Measurements from ENCODE around the gene USP20. TPM values are rescaled to one million over a fixed set of nuclear protein-coding genes. Genes with fewer than 3 reads are reported as not detected.
A peak's percentile ranks its signal among the peaks of the same experiment; 100 is the strongest.

Gene USP20
- total and polyA plus RNA-seq, 11 donors: 9.4 to 19.7 (median 12.9) TPM

- no peak overlapping the region for H3K4me3 ChIP-seq
- peaks cover 0 to 32% (median 0%) of the 10 kb centered on the region in 12 donors for H3K4me1 ChIP-seq
- H3K36me3 ChIP-seq: peaks cover 0 to 52% (median 21%) of the 10 kb centered on the region in 9 donors
- intact Hi-C loops (cut with DNase I): loop anchor here in 1 of 10 donors (10.0 kb wide), 1 partner anchor 58 kb away; no protein-coding TSS in a partner anchor
- DNase-seq (no peak), ATAC-seq (no peak)
- no peaks in the 10 kb centered on the region for H3K9me3 ChIP-seq
- no peak overlapping the region for H3K27ac ChIP-seq
- no peaks in the 10 kb centered on the region for H3K27me3 ChIP-seq
- 90 to 97% (median 95%) methylated on average over 7 of the region's 7 CpGs for WGBS, 4 donors
- TF ChIP-seq POLR2A (IDR thresholded peaks at IDR 0.05) (no peak), CTCF (IDR thresholded peaks at IDR 0.05) (no peak)
Measured at GRCh38 chr9:129916707-129917106, 81.4 kb downstream of the USP20 start.

GRCh38 chr9:129918296-129918950 is 83.2 kb downstream of the USP20 start:
- Histone ChIP-seq H3K4me1 (peaks cover 0 to 40% (median 0%) of the 10 kb centered on the region in 12 donors), H3K4me3 (no peak overlapping the region), H3K36me3 (peaks cover 0 to 64% (median 39%) of the 10 kb centered on the region in 9 donors), H3K27ac (peak overlapping the region in 1 of 12 donors; percentile 69), H3K9me3 (no peaks in the 10 kb centered on the region), H3K27me3 (no peaks in the 10 kb centered on the region)
- 95 to 97% (median 96%) methylated on average over 14 of the region's 14 CpGs for WGBS, 4 donors
- intact Hi-C loops (cut with DNase I): loop anchor here in 1 of 10 donors (10.0 kb wide), 1 partner anchor 56 kb away; no protein-coding TSS in a partner anchor
- ATAC-seq (no peak), DNase-seq (no peak)
- TF ChIP-seq POLR2A (IDR thresholded peaks at IDR 0.05) (no peak), CTCF (IDR thresholded peaks at IDR 0.05) (no peak)

- Histone ChIP-seq H3K4me3 (peak overlapping the region in 1 of 12 donors; percentile 9), H3K27me3 (no peaks in the 10 kb centered on the region), H3K4me1 (peaks cover 0 to 48% (median 0%) of the 10 kb centered on the region in 12 donors), H3K9me3 (no peaks in the 10 kb centered on the region), H3K27ac (peak overlapping the region in 1 of 12 donors; percentile 69), H3K36me3 (peaks cover 0 to 72% (median 45%) of the 10 kb centered on the region in 9 donors)
- WGBS, 4 donors: 45 to 65% (median 62%) methylated on average over 3 of the region's 3 CpGs
- DNase-seq: no peak
- TF ChIP-seq POLR2A (IDR thresholded peaks at IDR 0.05): no peak
- intact Hi-C loops (cut with DNase I): loop anchor here in 1 of 10 donors (10.0 kb wide), 1 partner anchor 56 kb away; no protein-coding TSS in a partner anchor
- ATAC-seq: no peak
Measured at GRCh38 chr9:129919277-129919676, 84.0 kb downstream of the USP20 start.

GRCh38 chr9:129919841-129920240 is 84.6 kb downstream of the USP20 start:
- ATAC-seq: peak in 3 of 4 donors; percentile 20 to 78 (median 48)
- H3K4me1 ChIP-seq: peaks cover 0 to 52% (median 0%) of the 10 kb centered on the region in 12 donors
- peak overlapping the region in 1 of 12 donors; percentile 69 for H3K27ac ChIP-seq
- H3K36me3 ChIP-seq: peaks cover 0 to 75% (median 50%) of the 10 kb centered on the region in 9 donors
- H3K9me3 ChIP-seq: no peaks in the 10 kb centered on the region
- H3K27me3 ChIP-seq: no peaks in the 10 kb centered on the region
- 84 to 88% (median 85%) methylated on average over 3 of the region's 3 CpGs for WGBS, 4 donors
- H3K4me3 ChIP-seq: peak overlapping the region in 1 of 12 donors; percentile 9
- intact Hi-C loops (cut with DNase I): loop anchor here in 1 of 10 donors (10.0 kb wide), 1 partner anchor 55 kb away; no protein-coding TSS in a partner anchor
- no peak for DNase-seq
- TF ChIP-seq CTCF (IDR thresholded peaks at IDR 0.05): no peak
- no peak for TF ChIP-seq POLR2A (IDR thresholded peaks at IDR 0.05)

Measured in heart left ventricle (tissue), 16 donors.